ENCODE data around the gene POLR2E. TPM values are rescaled to one million over a fixed set of nuclear protein-coding genes. Genes with fewer than 3 reads are reported as not detected.
"Not testable (repeated sequence)": the region's sequence is repeated elsewhere in the genome, so short reads cannot be mapped to it uniquely, and the experiment has no call there.

POLR2E gene
- total and polyA plus RNA-seq, 9 donors, result 69.6 to 149 (median 133) TPM

- H3K4me1 ChIP-seq (ENCODE audit: control insufficient read depth, insufficient read depth, low read length), result peaks cover 2% of the 10 kb centered on the region
- H3K27me3 ChIP-seq (ENCODE audit: control insufficient read depth, insufficient read depth, low read length), result no peaks in the 10 kb centered on the region
- H3K9me3 ChIP-seq (replicated peaks; ENCODE audit: control insufficient read depth, low read depth, low read length), result no peaks in the 10 kb centered on the region
- DNase-seq, result no peak
- 90% methylated on average over 34 of the region's 34 CpGs for WGBS (ENCODE audit: insufficient coverage)
- no peak overlapping the region for H3K27ac ChIP-seq (ENCODE audit: low read length)
- no peak overlapping the region for H3K4me3 ChIP-seq (ENCODE audit: low read length)
- H3K36me3 ChIP-seq (ENCODE audit: control insufficient read depth, insufficient read depth, low read length), result peaks cover 81% of the 10 kb centered on the region
These were observed 23.8 kb upstream of the POLR2E start for GRCh38 chr19:1118999-1119398.

- Histone ChIP-seq H3K27me3 (ENCODE audit: control insufficient read depth, insufficient read depth, low read length) (no peaks in the 10 kb centered on the region), H3K4me3 (ENCODE audit: low read length) (no peak overlapping the region), H3K27ac (ENCODE audit: low read length) (no peak overlapping the region), H3K9me3 (replicated peaks; ENCODE audit: control insufficient read depth, low read depth, low read length) (no peaks in the 10 kb centered on the region), H3K36me3 (ENCODE audit: control insufficient read depth, insufficient read depth, low read length) (peaks cover 72% of the 10 kb centered on the region), H3K4me1 (ENCODE audit: control insufficient read depth, insufficient read depth, low read length) (peaks cover 14% of the 10 kb centered on the region)
- WGBS (ENCODE audit: insufficient coverage), result 94% methylated on average over 14 of the region's 16 CpGs
- no peak for DNase-seq
These were observed 22.5 kb upstream of the POLR2E start for GRCh38 chr19:1117654-1118053.

- Histone ChIP-seq H3K36me3 (ENCODE audit: control insufficient read depth, insufficient read depth, low read length) (peaks cover 69% of the 10 kb centered on the region), H3K27ac (ENCODE audit: low read length) (no peak overlapping the region), H3K4me1 (ENCODE audit: control insufficient read depth, insufficient read depth, low read length) (peaks cover 18% of the 10 kb centered on the region), H3K4me3 (ENCODE audit: low read length) (no peak overlapping the region), H3K9me3 (replicated peaks; ENCODE audit: control insufficient read depth, low read depth, low read length) (no peaks in the 10 kb centered on the region), H3K27me3 (ENCODE audit: control insufficient read depth, insufficient read depth, low read length) (no peaks in the 10 kb centered on the region)
- no peak for DNase-seq
- WGBS (ENCODE audit: insufficient coverage), result 85% methylated on average over 51 of the region's 52 CpGs
These were observed 21.8 kb upstream of the POLR2E start for GRCh38 chr19:1116726-1117581.

GRCh38 chr19:1115646-1116420 is 20.7 kb upstream of the POLR2E start:
- no peaks in the 10 kb centered on the region for H3K27me3 ChIP-seq (ENCODE audit: control insufficient read depth, insufficient read depth, low read length)
- H3K4me3 ChIP-seq (ENCODE audit: low read length), result no peak overlapping the region
- peaks cover 58% of the 10 kb centered on the region for H3K36me3 ChIP-seq (ENCODE audit: control insufficient read depth, insufficient read depth, low read length)
- no peak overlapping the region for H3K27ac ChIP-seq (ENCODE audit: low read length)
- DNase-seq, result no peak
- no peaks in the 10 kb centered on the region for H3K9me3 ChIP-seq (replicated peaks; ENCODE audit: control insufficient read depth, low read depth, low read length)
- H3K4me1 ChIP-seq (ENCODE audit: control insufficient read depth, insufficient read depth, low read length), result peaks cover 27% of the 10 kb centered on the region
- 81% methylated on average over 19 of the region's 35 CpGs for WGBS (ENCODE audit: insufficient coverage)

GRCh38 chr19:1114728-1115127 is 19.6 kb upstream of the POLR2E start:
- H3K9me3 ChIP-seq (replicated peaks; ENCODE audit: control insufficient read depth, low read depth, low read length); H3K27ac ChIP-seq (ENCODE audit: low read length); H3K4me3 ChIP-seq (ENCODE audit: low read length); DNase-seq; H3K27me3 ChIP-seq (ENCODE audit: control insufficient read depth, insufficient read depth, low read length): not testable (repeated sequence)
- Histone ChIP-seq H3K36me3 (ENCODE audit: control insufficient read depth, insufficient read depth, low read length) (peaks cover 54% of the 10 kb centered on the region), H3K4me1 (ENCODE audit: control insufficient read depth, insufficient read depth, low read length) (peaks cover 29% of the 10 kb centered on the region)
- no CpG with 5 or more reads among the region's 9 CpGs for WGBS (ENCODE audit: insufficient coverage)

GRCh38 chr19:1113986-1114483 is 18.9 kb upstream of the POLR2E start:
- Histone ChIP-seq H3K4me3 (ENCODE audit: low read length) (no peak overlapping the region), H3K27me3 (ENCODE audit: control insufficient read depth, insufficient read depth, low read length) (no peaks in the 10 kb centered on the region), H3K36me3 (ENCODE audit: control insufficient read depth, insufficient read depth, low read length) (peaks cover 52% of the 10 kb centered on the region), H3K27ac (ENCODE audit: low read length) (peak overlapping the region; percentile 88), H3K4me1 (ENCODE audit: control insufficient read depth, insufficient read depth, low read length) (peaks cover 29% of the 10 kb centered on the region), H3K9me3 (replicated peaks; ENCODE audit: control insufficient read depth, low read depth, low read length) (no peaks in the 10 kb centered on the region)
- WGBS (ENCODE audit: insufficient coverage), result 90% methylated on average over 25 of the region's 25 CpGs
- no peak for DNase-seq

GRCh38 chr19:1113030-1113985 is 18.1 kb upstream of the POLR2E start:
- WGBS (ENCODE audit: insufficient coverage), result 21% methylated on average over 37 of the region's 44 CpGs
- Histone ChIP-seq H3K27me3 (ENCODE audit: control insufficient read depth, insufficient read depth, low read length) (no peaks in the 10 kb centered on the region), H3K27ac (ENCODE audit: low read length) (peak overlapping the region; percentile 88), H3K36me3 (ENCODE audit: control insufficient read depth, insufficient read depth, low read length) (peaks cover 49% of the 10 kb centered on the region), H3K4me1 (ENCODE audit: control insufficient read depth, insufficient read depth, low read length) (peaks cover 29% of the 10 kb centered on the region), H3K9me3 (replicated peaks; ENCODE audit: control insufficient read depth, low read depth, low read length) (no peaks in the 10 kb centered on the region), H3K4me3 (ENCODE audit: low read length) (peak overlapping the region; percentile 18)
- peak; percentile 94 for DNase-seq

GRCh38 chr19:1112268-1113029 is 17.3 kb upstream of the POLR2E start:
- Histone ChIP-seq H3K4me1 (ENCODE audit: control insufficient read depth, insufficient read depth, low read length) (peaks cover 29% of the 10 kb centered on the region), H3K27ac (ENCODE audit: low read length) (peak overlapping the region; percentile 29), H3K9me3 (replicated peaks; ENCODE audit: control insufficient read depth, low read depth, low read length) (no peaks in the 10 kb centered on the region), H3K36me3 (ENCODE audit: control insufficient read depth, insufficient read depth, low read length) (peaks cover 46% of the 10 kb centered on the region), H3K4me3 (ENCODE audit: low read length) (no peak overlapping the region), H3K27me3 (ENCODE audit: control insufficient read depth, insufficient read depth, low read length) (no peaks in the 10 kb centered on the region)
- peak; percentile 70 for DNase-seq
- 51% methylated on average over 71 of the region's 71 CpGs for whole genome bisulfite sequencing (ENCODE audit: insufficient coverage)

- Histone ChIP-seq H3K27ac (ENCODE audit: low read length) (no peak overlapping the region), H3K4me1 (ENCODE audit: control insufficient read depth, insufficient read depth, low read length) (peaks cover 29% of the 10 kb centered on the region), H3K9me3 (replicated peaks; ENCODE audit: control insufficient read depth, low read depth, low read length) (no peaks in the 10 kb centered on the region), H3K4me3 (ENCODE audit: low read length) (no peak overlapping the region), H3K36me3 (ENCODE audit: control insufficient read depth, insufficient read depth, low read length) (peaks cover 45% of the 10 kb centered on the region), H3K27me3 (ENCODE audit: control insufficient read depth, insufficient read depth, low read length) (no peaks in the 10 kb centered on the region)
- WGBS (ENCODE audit: insufficient coverage), result 37% methylated on average over 12 of the region's 18 CpGs
- no peak for DNase-seq
These were observed 16.6 kb upstream of the POLR2E start for GRCh38 chr19:1111641-1112267.
